Measurements from ENCODE around the gene MTA3.
A peak's percentile ranks its signal among the peaks of the same experiment; 100 is the strongest.

The MTA3 gene

DNA sequence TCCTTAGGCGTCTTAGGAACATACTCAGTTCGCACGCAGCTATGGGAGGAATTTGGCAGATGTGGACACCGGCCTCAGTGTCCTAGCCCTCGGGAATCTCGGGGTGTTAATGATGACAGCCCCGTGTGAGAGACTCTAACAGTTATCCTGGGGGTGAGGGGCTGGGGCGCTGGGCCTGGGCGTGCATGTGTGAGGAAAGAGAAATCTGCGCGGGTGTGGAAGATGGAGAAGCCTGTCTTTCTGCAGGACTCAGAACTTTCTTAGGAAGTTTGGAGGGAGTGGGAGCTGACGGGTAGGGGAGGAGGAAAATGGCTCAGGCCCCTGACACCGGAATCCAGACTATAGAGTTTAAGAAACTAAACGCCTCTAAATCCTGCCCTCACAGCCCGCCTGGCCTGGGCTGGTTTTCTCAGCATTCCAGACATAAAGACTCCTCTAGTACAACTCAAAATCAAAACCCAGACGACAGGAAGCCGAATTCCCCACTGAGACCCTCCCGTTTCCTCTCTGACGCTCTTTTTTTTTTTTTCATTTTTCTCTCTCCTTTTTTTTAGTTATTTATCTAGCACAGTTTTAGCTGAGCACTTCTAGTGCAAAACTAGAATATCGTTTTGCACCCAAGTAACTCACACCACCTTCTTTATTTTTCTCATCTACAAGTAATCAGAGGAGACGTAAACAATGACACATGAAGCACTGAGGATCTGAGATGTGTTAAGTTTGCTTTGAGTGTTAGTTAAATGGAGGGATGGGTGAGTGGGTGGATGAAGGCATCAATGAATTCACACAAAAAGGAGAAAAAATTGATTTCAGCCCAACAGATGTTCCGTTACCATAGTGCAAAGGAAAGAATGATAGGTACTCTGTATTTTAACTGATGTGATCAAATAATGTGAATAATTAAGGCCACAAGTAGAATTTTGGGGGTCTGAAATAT is 225.2 kb downstream of the MTA3 start:
- Histone ChIP-seq H3K4me3 (ENCODE audit: insufficient read length, low read depth) (peak overlapping the region; percentile 67), H3K4me1 (ENCODE audit: insufficient read depth, insufficient read length) (peaks cover 8% of the 10 kb centered on the region), H3K9me3 (ENCODE audit: insufficient read depth, low read length) (no peaks in the 10 kb centered on the region), H3K9ac (ENCODE audit: insufficient read length, low read depth) (peak overlapping the region; percentile 86), H3K36me3 (ENCODE audit: insufficient read depth, insufficient read length, low read length) (peaks cover 5% of the 10 kb centered on the region), H3K27me3 (ENCODE audit: insufficient read depth, insufficient read length) (no peaks in the 10 kb centered on the region)
- TF ChIP-seq SUZ12 (IDR thresholded peaks at IDR 0.05; ENCODE audit: extremely low read depth, insufficient read depth, insufficient read length) (no peak), YY1 (IDR thresholded peaks at IDR 0.05; ENCODE audit: insufficient read depth, insufficient read length) (no peak), ZNF274 (IDR thresholded peaks at IDR 0.05; ENCODE audit: low read depth, low read length) (no peak)
- no peak for DNase-seq (ENCODE audit: low read depth, low spot score)

DNA sequence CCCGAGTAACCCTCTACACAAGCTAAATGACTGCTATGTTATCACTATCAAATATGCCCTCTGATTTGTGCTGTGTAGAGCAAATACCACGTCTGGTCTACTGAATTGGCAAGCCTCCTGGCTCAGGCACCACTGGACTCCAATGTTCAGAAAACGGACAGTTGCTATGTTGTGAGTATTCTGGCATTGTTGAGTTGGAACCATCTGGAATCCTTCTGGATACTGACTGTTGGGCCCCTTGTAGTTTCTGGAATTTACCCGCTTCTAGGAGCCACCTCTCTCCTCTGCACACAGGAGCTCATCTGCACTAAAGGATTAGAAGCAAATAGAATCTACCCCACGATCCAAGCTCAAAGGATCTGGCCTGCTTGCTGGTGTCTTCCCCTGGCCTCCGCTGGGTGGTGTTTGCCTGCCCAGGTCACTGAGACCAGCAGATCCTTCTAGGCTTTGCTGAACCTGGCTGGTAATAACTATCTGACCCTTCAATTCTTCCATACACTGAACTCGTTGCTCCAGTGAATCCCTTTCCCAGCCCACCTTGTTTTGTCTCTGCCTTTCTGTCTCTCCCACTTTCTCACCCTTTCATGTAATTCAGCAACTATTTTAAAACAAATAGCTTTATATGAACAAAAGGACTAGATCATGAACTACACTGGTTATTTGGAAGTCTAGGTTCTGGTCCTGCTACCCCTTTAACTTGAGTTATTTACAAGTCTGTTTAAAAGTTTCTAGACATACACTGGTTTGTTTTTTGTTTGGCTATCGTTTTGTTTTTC is 226.0 kb downstream of the MTA3 start:
- H3K36me3 ChIP-seq (ENCODE audit: insufficient read depth, insufficient read length, low read length): peaks cover 5% of the 10 kb centered on the region
- TF ChIP-seq SUZ12 (IDR thresholded peaks at IDR 0.05; ENCODE audit: extremely low read depth, insufficient read depth, insufficient read length) (no peak), ZNF274 (IDR thresholded peaks at IDR 0.05; ENCODE audit: low read depth, low read length) (no peak), YY1 (IDR thresholded peaks at IDR 0.05; ENCODE audit: insufficient read depth, insufficient read length) (no peak)
- DNase-seq (ENCODE audit: low read depth, low spot score): no peak
- no peaks in the 10 kb centered on the region for H3K9me3 ChIP-seq (ENCODE audit: insufficient read depth, low read length)
- no peak overlapping the region for H3K9ac ChIP-seq (ENCODE audit: insufficient read length, low read depth)
- peaks cover 8% of the 10 kb centered on the region for H3K4me1 ChIP-seq (ENCODE audit: insufficient read depth, insufficient read length)
- H3K4me3 ChIP-seq (ENCODE audit: insufficient read length, low read depth): no peak overlapping the region
- no peaks in the 10 kb centered on the region for H3K27me3 ChIP-seq (ENCODE audit: insufficient read depth, insufficient read length)

DNA sequence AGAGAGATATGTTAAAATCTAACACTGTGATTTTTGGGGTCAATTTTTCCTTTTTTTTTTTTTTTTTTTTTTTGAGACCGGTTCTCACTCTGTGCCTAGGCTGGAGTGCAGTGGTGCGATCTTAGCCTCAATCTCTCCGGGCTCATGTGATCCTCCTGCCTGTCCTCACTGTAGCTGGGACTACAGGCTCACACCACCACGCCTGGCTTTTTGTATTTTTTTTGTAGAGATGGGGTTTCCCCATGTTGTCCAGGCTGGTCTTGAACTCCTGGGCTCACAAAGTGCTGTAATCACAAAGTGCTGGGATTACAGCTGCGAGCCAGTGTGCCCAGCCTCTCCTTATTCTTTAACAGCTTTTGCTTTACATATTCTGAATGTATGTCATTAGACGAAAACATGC is 226.8 kb downstream of the MTA3 start:
- Histone ChIP-seq H3K9me3 (ENCODE audit: insufficient read depth, low read length) (no peaks in the 10 kb centered on the region), H3K36me3 (ENCODE audit: insufficient read depth, insufficient read length, low read length) (peaks cover 5% of the 10 kb centered on the region), H3K4me3 (ENCODE audit: insufficient read length, low read depth) (no peak overlapping the region), H3K4me1 (ENCODE audit: insufficient read depth, insufficient read length) (peaks cover 8% of the 10 kb centered on the region), H3K9ac (ENCODE audit: insufficient read length, low read depth) (no peak overlapping the region), H3K27me3 (ENCODE audit: insufficient read depth, insufficient read length) (no peaks in the 10 kb centered on the region)
- TF ChIP-seq ZNF274 (IDR thresholded peaks at IDR 0.05; ENCODE audit: low read depth, low read length): no peak
- TF ChIP-seq YY1 (IDR thresholded peaks at IDR 0.05; ENCODE audit: insufficient read depth, insufficient read length): no peak
- no peak for TF ChIP-seq SUZ12 (IDR thresholded peaks at IDR 0.05; ENCODE audit: extremely low read depth, insufficient read depth, insufficient read length)
- no peak for DNase-seq (ENCODE audit: low read depth, low spot score)

DNA sequence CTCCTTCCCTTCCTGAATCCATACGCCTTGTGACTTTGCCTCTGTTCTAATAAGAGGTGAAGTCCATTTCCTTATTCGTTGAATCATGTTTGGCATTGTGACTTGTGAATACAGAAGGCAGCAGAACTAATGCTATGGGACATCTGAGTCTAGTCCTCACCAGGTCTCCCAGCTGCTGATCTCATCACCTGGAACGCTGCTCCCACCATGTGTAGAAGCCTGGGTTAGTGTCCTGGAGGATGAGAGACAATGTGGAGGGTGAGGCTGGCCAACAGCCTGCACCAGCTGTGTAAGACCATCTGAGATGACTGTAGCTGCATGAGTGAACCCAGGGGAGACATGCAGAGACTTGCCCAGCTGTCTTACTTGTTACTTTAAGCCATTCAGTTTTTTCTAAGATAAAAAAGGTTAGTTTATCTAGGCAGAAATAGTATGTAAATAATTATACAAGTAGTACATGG is 227.4 kb downstream of the MTA3 start:
- TF ChIP-seq ZNF274 (IDR thresholded peaks at IDR 0.05; ENCODE audit: low read depth, low read length) (no peak), YY1 (IDR thresholded peaks at IDR 0.05; ENCODE audit: insufficient read depth, insufficient read length) (no peak), SUZ12 (IDR thresholded peaks at IDR 0.05; ENCODE audit: extremely low read depth, insufficient read depth, insufficient read length) (no peak)
- H3K27me3 ChIP-seq (ENCODE audit: insufficient read depth, insufficient read length): no peaks in the 10 kb centered on the region
- no peak for DNase-seq (ENCODE audit: low read depth, low spot score)

DNA sequence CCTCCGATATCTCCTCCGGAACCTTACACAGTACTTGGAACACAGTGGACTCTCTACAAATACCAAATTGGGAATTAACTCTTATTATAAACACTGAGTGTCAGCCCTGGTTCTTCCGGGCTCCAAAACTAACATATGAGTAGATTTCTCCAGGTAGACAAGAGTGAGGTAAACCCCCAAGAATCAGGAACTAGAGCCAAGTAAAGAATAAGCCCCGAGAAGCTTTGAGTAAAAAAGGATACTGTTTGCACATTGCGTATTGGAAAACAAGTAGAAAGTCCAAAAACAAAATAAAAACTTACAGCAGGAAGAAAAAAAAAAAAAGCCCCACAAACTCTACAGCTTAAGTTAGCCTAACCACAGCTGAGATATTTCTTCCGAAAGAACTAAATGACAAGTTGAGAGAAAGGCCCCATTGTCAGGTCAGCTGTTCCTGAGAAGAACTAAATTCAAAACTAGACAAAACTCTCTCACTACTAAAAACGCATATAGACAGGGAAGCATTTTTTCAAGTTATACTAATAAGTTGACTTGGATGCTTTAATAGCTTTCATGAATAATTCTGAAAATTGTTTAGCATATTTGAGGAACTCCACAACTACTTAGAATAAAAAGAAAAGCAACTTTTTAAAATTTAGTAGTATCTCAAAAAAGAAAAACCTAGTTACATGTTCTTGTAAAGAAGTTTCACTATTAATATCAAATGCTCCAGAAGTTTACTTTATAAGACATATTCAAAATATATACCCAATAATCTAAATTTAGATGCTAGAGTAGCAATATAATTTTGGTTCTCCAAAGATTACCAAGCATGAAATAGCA is 228.2 kb downstream of the MTA3 start:
- Histone ChIP-seq H3K4me3 (ENCODE audit: insufficient read length, low read depth) (no peak overlapping the region), H3K36me3 (ENCODE audit: insufficient read depth, insufficient read length, low read length) (peaks cover 5% of the 10 kb centered on the region), H3K9me3 (ENCODE audit: insufficient read depth, low read length) (no peaks in the 10 kb centered on the region), H3K9ac (ENCODE audit: insufficient read length, low read depth) (no peak overlapping the region), H3K4me1 (ENCODE audit: insufficient read depth, insufficient read length) (peaks cover 2% of the 10 kb centered on the region), H3K27me3 (ENCODE audit: insufficient read depth, insufficient read length) (no peaks in the 10 kb centered on the region)
- TF ChIP-seq YY1 (IDR thresholded peaks at IDR 0.05; ENCODE audit: insufficient read depth, insufficient read length) (no peak), SUZ12 (IDR thresholded peaks at IDR 0.05; ENCODE audit: extremely low read depth, insufficient read depth, insufficient read length) (no peak), ZNF274 (IDR thresholded peaks at IDR 0.05; ENCODE audit: low read depth, low read length) (no peak)
- DNase-seq (ENCODE audit: low read depth, low spot score): no peak

More for the DNA sequence above, 227.4 kb downstream of the MTA3 start:
- Histone ChIP-seq H3K4me1 (ENCODE audit: insufficient read depth, insufficient read length) (peaks cover 8% of the 10 kb centered on the region), H3K4me3 (ENCODE audit: insufficient read length, low read depth) (no peak overlapping the region), H3K36me3 (ENCODE audit: insufficient read depth, insufficient read length, low read length) (peaks cover 5% of the 10 kb centered on the region), H3K9me3 (ENCODE audit: insufficient read depth, low read length) (no peaks in the 10 kb centered on the region), H3K9ac (ENCODE audit: insufficient read length, low read depth) (no peak overlapping the region)

DNA sequence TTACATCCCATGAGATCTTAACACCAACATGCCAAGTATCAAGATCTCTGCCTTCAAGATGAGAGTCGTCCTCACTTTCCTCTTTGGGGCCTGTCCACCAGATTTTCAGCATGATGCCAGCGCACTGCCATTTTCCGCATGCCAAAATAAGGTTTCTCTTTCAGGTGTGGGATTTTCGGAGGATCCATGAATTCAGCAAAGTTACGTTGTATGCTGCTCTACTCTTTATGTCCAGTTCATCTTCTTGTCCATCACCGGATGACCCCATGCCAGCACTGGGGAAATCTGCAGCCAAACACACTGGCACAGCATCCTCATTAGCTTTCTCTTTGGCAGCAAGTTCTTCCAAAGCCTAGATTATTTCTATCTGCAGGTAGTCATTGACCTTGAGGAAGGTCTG is 228.8 kb downstream of the MTA3 start:
- Histone ChIP-seq H3K9ac (ENCODE audit: insufficient read length, low read depth) (no peak overlapping the region), H3K36me3 (ENCODE audit: insufficient read depth, insufficient read length, low read length) (peaks cover 5% of the 10 kb centered on the region), H3K9me3 (ENCODE audit: insufficient read depth, low read length) (no peaks in the 10 kb centered on the region), H3K4me3 (ENCODE audit: insufficient read length, low read depth) (no peak overlapping the region), H3K27me3 (ENCODE audit: insufficient read depth, insufficient read length) (no peaks in the 10 kb centered on the region), H3K4me1 (ENCODE audit: insufficient read depth, insufficient read length) (no peaks in the 10 kb centered on the region)
- DNase-seq (ENCODE audit: low read depth, low spot score): no peak
- TF ChIP-seq SUZ12 (IDR thresholded peaks at IDR 0.05; ENCODE audit: extremely low read depth, insufficient read depth, insufficient read length) (no peak), YY1 (IDR thresholded peaks at IDR 0.05; ENCODE audit: insufficient read depth, insufficient read length) (no peak)
